Erythroblast (primary cell): ENCODE data around the gene RAX2.

Experiments used
- GATA1 ChIP-seq: IDR thresholded peaks from 2 replicates; pipeline ENCODE4 v1.6.1; 2011; ENCODE audit warnings: low read depth, mild to moderate bottlenecking, control low read depth, low read length, moderate library complexity
- POLR2A ChIP-seq: IDR thresholded peaks from 2 replicates; pipeline ENCODE4 v1.6.1; 2011; ENCODE audit warnings: mild to moderate bottlenecking, low read length

DNA sequence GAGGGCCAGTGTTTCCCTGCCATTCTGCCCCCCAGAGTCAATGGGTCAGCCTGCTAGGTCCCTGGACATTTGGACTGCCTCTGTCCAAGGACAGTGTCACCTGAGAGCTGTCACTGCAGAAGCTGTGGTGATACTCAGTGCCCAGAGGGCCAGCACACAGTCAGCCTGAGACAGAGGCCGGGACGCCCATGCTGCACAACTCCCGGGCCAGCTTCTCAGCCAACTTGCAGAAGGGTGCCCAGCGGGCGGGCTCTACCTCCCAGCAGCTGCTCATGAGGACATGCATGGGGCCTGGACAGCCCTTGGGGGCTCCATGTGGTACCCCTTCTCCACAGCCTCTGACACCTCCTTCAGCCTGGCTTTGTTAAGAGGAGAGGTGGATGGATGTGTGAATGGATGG lies 3.8 kb upstream of the RAX2 start:
- TF ChIP-seq POLR2A, result no peak
- no peak for TF ChIP-seq GATA1
